Nephron (organoid): ENCODE results near the gene PHLPP1.

Experiments used
- H3K27ac Mint-ChIP-seq, 3 experiments: 2 replicates each; pipeline ENCODE4 v1.8.0; 2020; ENCODE audit warnings: mixed read lengths in 3 of 3, mild to moderate bottlenecking in 2 of 3, moderate library complexity in 1 of 3
- H3K27me3 Mint-ChIP-seq: 2 replicates; pipeline ENCODE4 v1.8.0; 2021; ENCODE audit warnings: low read depth, mild to moderate bottlenecking, moderate library complexity, mixed read lengths
- H3K36me3 Mint-ChIP-seq: 2 replicates; pipeline ENCODE4 v1.8.0; 2020; ENCODE audit warnings: low read depth, mixed read lengths
- H3K4me1 Mint-ChIP-seq: 2 replicates; pipeline ENCODE4 v1.8.0; 2020; ENCODE audit warnings: mixed read lengths
- H3K4me3 Mint-ChIP-seq, 3 experiments: 2 replicates each; pipeline ENCODE4 v1.8.0; 2020; ENCODE audit warnings: mild to moderate bottlenecking in 3 of 3, mixed read lengths in 3 of 3, moderate library complexity in 2 of 3
- H3K9me3 Mint-ChIP-seq: 2 replicates; pipeline ENCODE4 v1.8.0; 2020; ENCODE audit warnings: mixed read lengths
- CTCF ChIP-seq, 3 experiments: fragments of 200-600 bp; sonication (generic); IDR thresholded peaks; one replicate each; pipeline ENCODE4 v1.5.0; 2021; ENCODE audit warnings: antibody characterized with exemption in 3 of 3; ENCODE audit not compliant: unreplicated experiment in 3 of 3

PHLPP1 gene

GRCh38 chr18:62881509-62882016, 166.2 kb downstream of the PHLPP1 start:
- Mint-ChIP-seq H3K4me3 (no peak overlapping the region), H3K9me3 (no peaks in the 10 kb centered on the region)
- TF ChIP-seq CTCF (IDR thresholded peaks at IDR 0.05; ENCODE audit: unreplicated experiment in 3 of 3): no peak

GRCh38 chr18:62883937-62884735, 168.8 kb downstream of the PHLPP1 start:
- Mint-ChIP-seq H3K27me3 (no peaks in the 10 kb centered on the region), H3K27ac (no peak overlapping the region), H3K9me3 (no peaks in the 10 kb centered on the region), H3K4me3 (no peak overlapping the region), H3K36me3 (peaks cover 6% of the 10 kb centered on the region), H3K4me1 (peaks cover 9% of the 10 kb centered on the region)
- no peak for TF ChIP-seq CTCF (IDR thresholded peaks at IDR 0.05; ENCODE audit: unreplicated experiment in 3 of 3)

More at GRCh38 chr18:62881509-62882016, 166.2 kb downstream of the PHLPP1 start:
- Mint-ChIP-seq H3K27me3 (no peaks in the 10 kb centered on the region), H3K27ac (no peak overlapping the region), H3K4me1 (peaks cover 30% of the 10 kb centered on the region), H3K36me3 (peaks cover 6% of the 10 kb centered on the region)

GRCh38 chr18:62885804-62886203, 170.5 kb downstream of the PHLPP1 start:
- peaks cover 13% of the 10 kb centered on the region for H3K4me1 Mint-ChIP-seq
- H3K36me3 Mint-ChIP-seq: peaks cover 6% of the 10 kb centered on the region
- H3K27ac Mint-ChIP-seq: no peak overlapping the region
- TF ChIP-seq CTCF (IDR thresholded peaks at IDR 0.05; ENCODE audit: unreplicated experiment in 3 of 3): no peak
- H3K4me3 Mint-ChIP-seq: no peak overlapping the region
- H3K9me3 Mint-ChIP-seq: no peaks in the 10 kb centered on the region
- no peaks in the 10 kb centered on the region for H3K27me3 Mint-ChIP-seq

GRCh38 chr18:62894681-62895390, 179.5 kb downstream of the PHLPP1 start:
- peaks cover 34% of the 10 kb centered on the region for H3K36me3 Mint-ChIP-seq
- peak overlapping the region in 1 of 3 experiments; percentile 71 for H3K27ac Mint-ChIP-seq
- H3K9me3 Mint-ChIP-seq: no peaks in the 10 kb centered on the region
- TF ChIP-seq CTCF (IDR thresholded peaks at IDR 0.05; ENCODE audit: unreplicated experiment in 3 of 3): no peak
- peaks cover 19% of the 10 kb centered on the region for H3K4me1 Mint-ChIP-seq
- H3K27me3 Mint-ChIP-seq: no peaks in the 10 kb centered on the region
- no peak overlapping the region for H3K4me3 Mint-ChIP-seq

GRCh38 chr18:62897153-62897552, 181.8 kb downstream of the PHLPP1 start:
- H3K27me3 Mint-ChIP-seq: no peaks in the 10 kb centered on the region
- peaks cover 14% of the 10 kb centered on the region for H3K4me1 Mint-ChIP-seq
- H3K27ac Mint-ChIP-seq: no peak overlapping the region
- no peaks in the 10 kb centered on the region for H3K9me3 Mint-ChIP-seq
- peaks cover 37% of the 10 kb centered on the region for H3K36me3 Mint-ChIP-seq
- no peak for TF ChIP-seq CTCF (IDR thresholded peaks at IDR 0.05; ENCODE audit: unreplicated experiment in 3 of 3)
- no peak overlapping the region for H3K4me3 Mint-ChIP-seq
